SK-N-MC (cell line): ENCODE results near the gene OOSP3.

Source experiments
- EZH2 ChIP-seq: fragments of 200-600 bp; sonication (generic); IDR thresholded peaks from one replicate; pipeline ENCODE4 v1.6.1; 2017; ENCODE audit warnings: antibody characterized with exemption
- FOXP2 ChIP-seq: optimal IDR thresholded peaks from 2 replicates; pipeline ENCODE3; 2011; ENCODE audit warnings: mild to moderate bottlenecking, moderate library complexity; ENCODE audit not compliant: insufficient read depth; ENCODE audit errors: extremely low read length, control extremely low read depth
- POLR2AphosphoS5 ChIP-seq: IDR thresholded peaks from 2 replicates; pipeline ENCODE4 v1.6.1; 2012; ENCODE audit warnings: mild to moderate bottlenecking, low read depth, low read length, borderline replicate concordance

- no peak for TF ChIP-seq POLR2AphosphoS5
- no peak for TF ChIP-seq FOXP2
- no peak for TF ChIP-seq EZH2
Observed at GRCh38 chr11:59866836-59867235, 11.7 kb upstream of the OOSP3 start.
